Activated CD8-positive, alpha-beta memory T cell treated with anti-CD3 and anti-CD28 coated beads, Interleukin-2, amount 50 U/mL, for 24 hours (primary cell): ENCODE data around the gene PBX2.
"Not testable (repeated sequence)": the region's sequence is repeated elsewhere in the genome, so short reads cannot be mapped to it uniquely, and the experiment has no call there.

ENCODE experiments used
- DNase-seq: peaks from one replicate; pipeline ENCODE4 v3.0.0-alpha.2; 2020; ENCODE audit errors: extremely low read depth

The PBX2 gene

GRCh38 chr6:32202186-32202585 is 12.2 kb upstream of the PBX2 start:
- no peak for DNase-seq

- no peak for DNase-seq
These were observed 10.9 kb upstream of the PBX2 start for GRCh38 chr6:32200711-32201475.

GRCh38 chr6:32198866-32199265 is 8.9 kb upstream of the PBX2 start:
- DNase-seq, result no peak

GRCh38 chr6:32198345-32198696 is 8.3 kb upstream of the PBX2 start:
- DNase-seq, result no peak

GRCh38 chr6:32196682-32197616 is 6.9 kb upstream of the PBX2 start:
- DNase-seq, result no peak

- DNase-seq, result no peak
These were observed 6.1 kb upstream of the PBX2 start for GRCh38 chr6:32195902-32196681.

GRCh38 chr6:32195652-32195901 is 5.6 kb upstream of the PBX2 start:
- peak; percentile 100 for DNase-seq

- DNase-seq, result no peak
These were observed 5.0 kb upstream of the PBX2 start for GRCh38 chr6:32194825-32195651.

- DNase-seq, result no peak
These were observed 4.4 kb upstream of the PBX2 start for GRCh38 chr6:32194388-32194787.

- DNase-seq, result not testable (repeated sequence)
These were observed 3.1 kb upstream of the PBX2 start for GRCh38 chr6:32193096-32193495.

- DNase-seq, result no peak
These were observed 2.6 kb upstream of the PBX2 start, which contains the start of gene GPSM3 for GRCh38 chr6:32192608-32193039. Gene GPSM3, minus strand, starts transcription at chr6:32192643. Its CDS starts 130 bp downstream, at chr6:32192513.

GRCh38 chr6:32191696-32192607 is 1.9 kb upstream of the PBX2 start:
- no peak for DNase-seq

GRCh38 chr6:32190911-32191677 is 1.1 kb upstream of the PBX2 start:
- DNase-seq, result no peak

- DNase-seq, result no peak
These were observed 304 bp downstream of the PBX2 start for GRCh38 chr6:32189742-32190053.

- no peak for DNase-seq
These were observed 797 bp downstream of the PBX2 start for GRCh38 chr6:32189069-32189741.

GRCh38 chr6:32188381-32189068 is 1.5 kb downstream of the PBX2 start:
- no peak for DNase-seq

GRCh38 chr6:32187725-32188380 is 2.1 kb downstream of the PBX2 start:
- not testable (repeated sequence) for DNase-seq
